ENCODE measurements around the gene LALBA. TPM values are rescaled to one million over a fixed set of nuclear protein-coding genes. Genes with fewer than 3 reads are reported as not detected.

Gene LALBA
- total and polyA plus RNA-seq, 9 of the 15 experiments (the other 6 are each of a cell fraction or from before 2014, with no cell fraction given), result 0.21 TPM; not detected in 8

DNA sequence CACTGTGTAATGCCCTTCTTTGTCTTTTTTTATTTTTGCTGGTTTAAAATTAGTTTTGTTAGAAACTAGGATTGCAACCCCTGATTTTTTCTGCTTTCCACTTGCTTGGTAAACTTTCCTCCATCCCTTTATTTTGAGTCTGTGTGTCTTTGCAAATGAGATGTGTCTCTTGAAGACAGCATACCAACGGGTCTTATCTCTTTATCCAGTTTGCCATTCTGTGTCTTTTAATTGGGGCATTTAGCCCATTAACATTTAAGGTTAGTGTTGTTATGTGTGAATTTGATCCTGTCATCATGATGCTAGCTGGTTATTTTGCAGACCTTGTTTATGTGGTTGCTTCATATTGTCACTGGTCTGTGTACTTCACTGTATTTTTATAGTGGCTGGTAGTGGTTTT, 43.5 kb upstream of the LALBA start (continued):
- TF ChIP-seq SIN3A (IDR thresholded peaks at IDR 0.05; ENCODE audit: borderline replicate concordance in 2 of 2, control insufficient read depth in 1 of 2, low read depth in 2 of 2, low read length in 2 of 2), result no peak

DNA sequence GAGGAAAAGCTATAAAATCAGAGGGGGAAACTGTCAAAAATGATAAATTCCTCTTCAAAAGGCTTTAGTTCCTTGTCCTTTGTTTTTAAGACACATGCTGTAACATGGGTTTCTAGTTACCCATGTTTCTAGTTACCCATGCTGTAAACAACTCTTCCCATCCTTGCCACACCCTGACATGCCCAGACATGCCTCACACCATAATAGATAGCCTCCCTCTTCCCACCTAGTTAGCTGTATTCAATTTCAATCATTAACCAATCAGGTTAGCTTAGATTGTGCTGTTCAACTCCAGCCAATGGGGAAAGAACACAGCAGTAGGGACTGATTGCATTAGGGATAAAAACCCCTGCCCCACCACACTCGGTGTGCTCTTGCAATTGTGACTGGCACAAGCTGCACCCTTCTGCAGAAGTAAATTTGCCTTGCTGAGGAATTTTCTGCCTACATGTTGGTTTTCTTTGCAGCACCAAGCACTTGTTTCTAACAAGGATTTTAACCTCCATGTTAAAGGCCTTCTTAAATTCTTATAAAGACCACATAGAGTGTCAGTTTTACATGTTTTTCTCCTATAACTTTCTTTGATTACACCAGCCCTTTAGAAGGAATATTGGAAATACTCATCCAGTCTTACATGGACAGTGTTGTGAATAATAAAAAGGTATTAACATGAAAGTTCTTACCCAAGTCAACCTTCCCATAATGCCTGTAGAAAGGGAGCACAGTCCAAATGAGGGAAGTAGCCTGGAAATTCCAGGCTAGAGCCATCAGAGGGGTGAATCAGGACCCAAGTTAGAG, 32.5 kb upstream of the LALBA start:
- Histone ChIP-seq H4K20me1 (replicated peaks; ENCODE audit: control insufficient read depth, insufficient read depth, low read length) (no peaks in the 10 kb centered on the region), H3K9me1 (ENCODE audit: control insufficient read depth, insufficient read depth, low read length) (no peaks in the 10 kb centered on the region), H3K9ac (ENCODE audit: insufficient read depth in 1 of 2, low read depth in 2 of 2, low read length in 2 of 2) (no peak overlapping the region), H3K4me3 (no peak overlapping the region), H3K79me2 (ENCODE audit: control insufficient read depth, insufficient read depth, low read length) (no peaks in the 10 kb centered on the region), H2AFZ (ENCODE audit: low read depth, low read length) (peak overlapping the region; percentile 10; the same call in 1 of the 2 replicates), H3K4me2 (ENCODE audit: insufficient read depth, low read length) (no peak overlapping the region), H3K27me3 (ENCODE audit: control insufficient read depth in 2 of 2, insufficient read depth in 2 of 2, low read length in 2 of 2) (peaks cover 0 to 2% of the 10 kb centered on the region in 2 experiments; a peak in 1 of 5 replicates), H3K4me1 (replicated peaks in 1 of 2; ENCODE audit: control insufficient read depth in 2 of 2, insufficient read depth in 2 of 2, low read length in 2 of 2) (peaks cover 0 to 15% of the 10 kb centered on the region in 2 experiments; a peak in 2 of 5 replicates), H3K9me3 (replicated peaks; ENCODE audit: control insufficient read depth, insufficient read depth, low read depth, low read length) (no peaks in the 10 kb centered on the region), H3K36me3 (ENCODE audit: control insufficient read depth, insufficient read depth, low read length) (no peaks in the 10 kb centered on the region), H3K27ac (ENCODE audit: extremely low read depth, low read depth, low read length) (no peak overlapping the region)
- WGBS (ENCODE audit: insufficient coverage, low coverage, missing lambda C conversion rate), result 10% methylated on average over 1 of the region's 1 CpG
- intact Hi-C loops (cut with micrococcal nuclease) (loop anchor here (5.0 kb wide), 1 partner anchor 60 kb away; no protein-coding TSS in a partner anchor), in situ Hi-C loops (cut with MboI) (no loop called here)
- TF ChIP-seq, protein P1, sequence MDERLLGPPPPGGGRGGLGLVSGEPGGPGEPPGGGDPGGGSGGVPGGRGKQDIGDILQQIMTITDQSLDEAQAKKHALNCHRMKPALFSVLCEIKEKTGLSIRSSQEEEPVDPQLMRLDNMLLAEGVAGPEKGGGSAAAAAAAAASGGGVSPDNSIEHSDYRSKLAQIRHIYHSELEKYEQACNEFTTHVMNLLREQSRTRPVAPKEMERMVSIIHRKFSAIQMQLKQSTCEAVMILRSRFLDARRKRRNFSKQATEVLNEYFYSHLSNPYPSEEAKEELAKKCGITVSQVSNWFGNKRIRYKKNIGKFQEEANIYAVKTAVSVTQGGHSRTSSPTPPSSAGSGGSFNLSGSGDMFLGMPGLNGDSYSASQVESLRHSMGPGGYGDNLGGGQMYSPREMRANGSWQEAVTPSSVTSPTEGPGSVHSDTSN (CRISPR knock-in tag; IDR thresholded peaks at IDR 0.05; ENCODE audit: low read depth), result no peak
- TF ChIP-seq, protein P1 (tag; conservative IDR thresholded peaks at IDR 0.05; ENCODE audit: low read depth), result 0 out of 2 replicates have a peak, but pooled peaks have one; percentile 19
- TF ChIP-seq CREB5 (CRISPR knock-in tag; IDR thresholded peaks at IDR 0.05) (no peak), STAT5A (IDR thresholded peaks at IDR 0.05; ENCODE audit: borderline replicate concordance, low read length) (no peak), HMBOX1 (IDR thresholded peaks at IDR 0.05) (0 out of 2 replicates have a peak, but pooled peaks have one; percentile 26)
- DNase-seq (ENCODE audit: extremely low read depth in 1 of 4, low spot score in 3 of 4) (no peak), ATAC-seq (no peak), FAIRE-seq (no peak)
- no TSS peak for BruUV-seq (replicated peaks)
- ChIA-PET POLR2A (interaction anchor here (0.7 to 1.1 kb wide), 2 partner anchors 15 to 120 kb away, joined by 3 read pairs; no protein-coding TSS in a partner anchor), CTCF (ENCODE audit: low intra/inter-chr PET ratio) (interaction anchor here (0.6 kb wide), 1 partner anchor 9 kb away, joined by 3 read pairs; no protein-coding TSS in a partner anchor)
